Heart left ventricle (tissue), 16 donors: ENCODE results near the gene AMELX. TPM values are rescaled to one million over a fixed set of nuclear protein-coding genes. Genes with fewer than 3 reads are reported as not detected.

Source experiments
- ATAC-seq, 4 donors: fragments of 200-7000 bp; cut with Tn5 transposase; one replicate each; pipeline ENCODE4 v1.9.1; 2020 to 2022; ENCODE audit warnings: moderate library complexity in 4 of 4, mild to moderate bottlenecking in 3 of 4, moderate number of reproducible peaks in 1 of 4
- DNase-seq, 5 donors: peaks; one replicate each; pipeline ENCODE4 v3.0.0-alpha.2; 2020
- H3K27ac ChIP-seq, 12 donors: fragments of 200-600 bp; sonication (generic) in 4 of 12; one replicate each; pipeline versions ENCODE4 v1.5.0 to v1.8.0; 2016 to 2022; ENCODE audit warnings: mild to moderate bottlenecking in 2 of 12
- H3K27me3 ChIP-seq, 9 donors: fragments of 200-600 bp; sonication (generic) in 2 of 9; one replicate each; pipeline versions ENCODE4 v1.5.1 to v1.8.0; 2016 to 2022; ENCODE audit warnings: mild to moderate bottlenecking in 3 of 9
- H3K36me3 ChIP-seq, 9 donors: fragments of 200-600 bp; sonication (generic) in 2 of 9; one replicate each; pipeline versions ENCODE4 v1.5.0 to v1.8.0; 2018 to 2022; ENCODE audit warnings: mild to moderate bottlenecking in 2 of 9
- H3K4me1 ChIP-seq, 12 donors: fragments of 200-600 bp; sonication (generic) in 4 of 12; one replicate each; pipeline versions ENCODE4 v1.5.0 to v1.8.0; 2016 to 2022; ENCODE audit warnings: mild to moderate bottlenecking in 3 of 12
- H3K4me3 ChIP-seq, 12 donors: fragments of 200-600 bp; sonication (generic) in 4 of 12; one replicate each; pipeline versions ENCODE4 v1.5.0 to v1.8.0; 2017 to 2022; ENCODE audit warnings: mild to moderate bottlenecking in 9 of 12, moderate library complexity in 4 of 12
- H3K9me3 ChIP-seq, 12 donors: fragments of 200-600 bp; sonication (generic) in 4 of 12; one replicate each; pipeline versions ENCODE4 v1.5.0 to v1.8.0; 2016 to 2022; ENCODE audit warnings: mild to moderate bottlenecking in 1 of 12
- POLR2A ChIP-seq, 2 donors: fragments of 450-650 bp; IDR thresholded peaks; one replicate each; pipeline ENCODE4 v1.6.1; 2017; ENCODE audit warnings: antibody characterized with exemption in 2 of 2, mild to moderate bottlenecking in 2 of 2, moderate library complexity in 2 of 2
- WGBS, 4 donors: extraction: QIAGEN DNeasy Blood & Tissue Kit in 2 of 4; methylation state at CpG; one replicate each; pipeline versions ENCODE4 v1.1.5 to v1.1.7; 2013 to 2018; 5-methylcytosine and 5-hydroxymethylcytosine counted together
- intact Hi-C, 10 donors: fragments of 100-400 bp; cut with DNase I; formaldehyde crosslinking; loops; one replicate each; pipeline versions ENCODE4 v1.11.1 to v1.14.2; 2022
- polyA plus RNA-seq, 2 donors: library from polyadenylated mRNA; stranded (reverse); fragments of 200-250 nt; gene quantifications; one replicate each; pipeline ENCODE4 v1.2.3, GENCODE V29; 2013
- total RNA-seq, 9 donors: library from RNA; depleted of rRNA in 2 of 9; stranded (reverse); fragments of >200 nt in 2 of 9; fragmentation: NEBNext Ultra II Directional in 3 of 9; extraction: Animal tissue kit (Norgen Biotek cat#: 25700) in 3 of 9; gene quantifications; one replicate each; pipeline versions ENCODE4 v1.1.0 to v1.2.4, GENCODE V29; 2016 to 2023
- TF ChIP-seq, protein P1 (sequence below), 12 donors: fragments of 200-600 bp; sonication (generic) in 4 of 12; IDR thresholded peaks; one replicate each; pipeline versions ENCODE4 v1.5.0 to v1.8.0; 2018 to 2022; ENCODE audit warnings: antibody characterized with exemption in 12 of 12, mild to moderate bottlenecking in 5 of 12
- donor health status: ischemic (EF 13 %, LVEDD 7.1; RV severe dilation, severe dysfunction).
- donor health status: healthy with polysubstance abuse.
- donor health status: DM: no; HTN: yes; CAD: no.
- donor health status: DM: no; HTN: no; CAD: no.
- donor health status: ischemic (EF 25% LVEDD 6.9; RV normal size, moderate dysfunction).
- donor health status: ischemic (EF 25% LVEDD 5.7; RV mildly dilated, moderate dysfunction).
- donor health status: healthy.
- donor health status: DM: yes; HTN: yes; CAD: no.
- donor health status: ischemic (EF 35%, LVEDD 5.7; RV mildly dilated, moderate dysfunction).
- donor health status: nonischemic (EF 11% LVEDD 7.7; RV severe dilation, severe dysfunction).
- donor health status: DM: yes; HTN: yes; CAD: no.
- donor health status: PGD.
- donor health status: ischemic (EF 29% LVEDD 5.4; RV normal size, mild dysfunction).
- donor health status: nonischemic (EF 23%, LVEDD 6.1; RV moderate dilation, normal function).

AMELX gene
- total and polyA plus RNA-seq, 11 donors = not detected

DNA sequence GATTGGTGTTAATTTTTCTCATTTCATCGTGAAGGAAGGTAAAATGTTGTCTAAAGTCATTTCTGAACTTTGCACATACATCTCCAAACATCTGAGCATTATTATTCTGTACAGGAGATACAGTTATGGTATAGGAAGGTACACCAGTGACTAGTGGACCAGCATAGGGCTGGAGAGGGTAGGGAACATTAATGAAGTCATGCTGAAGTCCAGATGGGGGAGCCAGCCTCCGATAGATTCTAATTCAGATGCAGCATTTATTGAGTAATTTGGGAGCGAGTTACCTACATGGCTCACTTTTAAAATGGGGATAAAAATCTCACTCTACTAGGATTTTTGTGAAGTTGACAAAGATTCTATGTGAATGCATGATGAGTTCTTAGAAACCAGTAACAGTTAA lies 34.9 kb downstream of the AMELX start:
- Histone ChIP-seq H3K4me3 (no peak overlapping the region), H3K4me1 (no peaks in the 10 kb centered on the region), H3K27me3 (peaks cover 0 to 10% (median 0%) of the 10 kb centered on the region in 9 donors), H3K9me3 (peaks cover 0 to 22% (median 5%) of the 10 kb centered on the region in 12 donors), H3K36me3 (no peaks in the 10 kb centered on the region), H3K27ac (no peak overlapping the region)
- ATAC-seq (no peak), DNase-seq (no peak)
- intact Hi-C loops = no loop called here
- 61 to 94% (median 77%) methylated on average over 3 of the region's 3 CpGs for WGBS, 4 donors
- TF ChIP-seq, protein P1, sequence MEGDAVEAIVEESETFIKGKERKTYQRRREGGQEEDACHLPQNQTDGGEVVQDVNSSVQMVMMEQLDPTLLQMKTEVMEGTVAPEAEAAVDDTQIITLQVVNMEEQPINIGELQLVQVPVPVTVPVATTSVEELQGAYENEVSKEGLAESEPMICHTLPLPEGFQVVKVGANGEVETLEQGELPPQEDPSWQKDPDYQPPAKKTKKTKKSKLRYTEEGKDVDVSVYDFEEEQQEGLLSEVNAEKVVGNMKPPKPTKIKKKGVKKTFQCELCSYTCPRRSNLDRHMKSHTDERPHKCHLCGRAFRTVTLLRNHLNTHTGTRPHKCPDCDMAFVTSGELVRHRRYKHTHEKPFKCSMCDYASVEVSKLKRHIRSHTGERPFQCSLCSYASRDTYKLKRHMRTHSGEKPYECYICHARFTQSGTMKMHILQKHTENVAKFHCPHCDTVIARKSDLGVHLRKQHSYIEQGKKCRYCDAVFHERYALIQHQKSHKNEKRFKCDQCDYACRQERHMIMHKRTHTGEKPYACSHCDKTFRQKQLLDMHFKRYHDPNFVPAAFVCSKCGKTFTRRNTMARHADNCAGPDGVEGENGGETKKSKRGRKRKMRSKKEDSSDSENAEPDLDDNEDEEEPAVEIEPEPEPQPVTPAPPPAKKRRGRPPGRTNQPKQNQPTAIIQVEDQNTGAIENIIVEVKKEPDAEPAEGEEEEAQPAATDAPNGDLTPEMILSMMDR (IDR thresholded peaks at IDR 0.05) = no peak
- no peak for TF ChIP-seq POLR2A (IDR thresholded peaks at IDR 0.05)

DNA sequence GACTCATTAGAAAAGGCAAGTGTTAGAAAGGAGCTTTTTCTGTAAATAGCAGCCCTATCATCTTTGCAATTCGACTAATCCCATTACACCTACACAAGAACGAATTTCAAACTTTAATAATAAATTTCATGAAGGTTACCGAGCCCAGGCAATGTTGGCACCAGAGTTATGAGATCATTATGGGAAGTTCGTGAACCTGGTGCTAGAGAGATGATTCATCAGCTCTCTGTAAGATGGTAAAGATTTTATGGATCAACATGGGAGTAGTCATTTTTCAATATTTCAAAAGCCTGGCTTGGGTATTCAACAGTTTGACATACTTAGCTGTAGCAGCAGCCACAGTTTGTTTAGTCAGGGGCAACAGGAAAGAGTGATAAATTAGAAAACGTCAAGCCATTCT lies 35.8 kb downstream of the AMELX start:
- H3K27ac ChIP-seq = no peak overlapping the region
- no peaks in the 10 kb centered on the region for H3K4me1 ChIP-seq
- peaks cover 0 to 10% (median 0%) of the 10 kb centered on the region in 9 donors for H3K27me3 ChIP-seq
- intact Hi-C loops = no loop called here
- 43 to 80% (median 65%) methylated on average over 5 of the region's 5 CpGs for WGBS, 4 donors
- no peaks in the 10 kb centered on the region for H3K36me3 ChIP-seq
- H3K4me3 ChIP-seq = no peak overlapping the region
- DNase-seq (no peak), ATAC-seq (no peak)
- no peak for TF ChIP-seq POLR2A (IDR thresholded peaks at IDR 0.05)
- TF ChIP-seq, protein P1 (IDR thresholded peaks at IDR 0.05) = no peak
- peaks cover 0 to 13% (median 5%) of the 10 kb centered on the region in 12 donors for H3K9me3 ChIP-seq

DNA sequence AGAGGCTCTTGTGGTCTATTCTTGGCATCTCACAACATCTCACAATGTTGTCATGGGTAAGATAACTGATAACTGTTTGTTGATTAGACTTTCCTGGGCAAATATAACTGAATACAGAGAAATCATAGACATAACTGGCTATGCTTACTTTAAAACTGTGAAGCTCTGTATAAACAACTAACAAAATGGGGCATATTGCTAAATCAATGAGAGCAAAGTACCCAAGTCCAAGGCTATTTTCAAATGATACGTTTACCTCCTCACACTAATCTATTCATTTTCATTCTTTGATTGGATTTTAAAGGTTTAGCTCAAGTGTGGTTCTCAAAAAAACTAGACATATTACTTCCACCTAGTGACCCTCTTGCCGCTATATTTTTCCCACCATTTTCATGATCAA lies 38.6 kb downstream of the AMELX start:
- no peak for ATAC-seq
- TF ChIP-seq, protein P1 (IDR thresholded peaks at IDR 0.05) = no peak
- TF ChIP-seq POLR2A (IDR thresholded peaks at IDR 0.05) = no peak
- Histone ChIP-seq H3K4me1 (no peaks in the 10 kb centered on the region), H3K27me3 (peaks cover 0 to 13% (median 0%) of the 10 kb centered on the region in 9 donors), H3K36me3 (no peaks in the 10 kb centered on the region), H3K27ac (no peak overlapping the region), H3K4me3 (no peak overlapping the region), H3K9me3 (no peaks in the 10 kb centered on the region)
- no peak for DNase-seq
- 66 to 97% (median 85%) methylated on average over 2 of the region's 2 CpGs for WGBS, 4 donors
- intact Hi-C loops = no loop called here

DNA sequence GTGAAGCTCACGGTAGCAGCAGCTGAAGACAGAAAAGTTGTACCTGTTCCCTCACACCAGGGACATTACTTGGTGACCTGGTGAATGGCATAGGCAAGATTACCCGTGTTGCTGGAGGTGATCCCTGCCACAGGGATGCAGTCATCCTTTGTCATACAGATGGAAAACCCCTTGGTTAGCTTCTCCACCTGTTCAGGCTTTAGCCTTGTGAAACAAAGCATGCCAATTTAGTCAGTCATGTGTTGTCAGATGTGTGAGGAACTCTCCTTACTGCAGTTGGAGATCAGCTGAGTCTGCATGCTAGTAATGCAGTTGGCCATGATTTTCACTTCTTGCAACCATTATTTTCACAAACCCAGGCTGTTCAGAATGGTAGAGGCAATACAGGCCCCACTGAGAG lies 41.0 kb downstream of the AMELX start:
- ATAC-seq (no peak), DNase-seq (no peak)
- no peaks in the 10 kb centered on the region for H3K4me1 ChIP-seq
- intact Hi-C loops = no loop called here
- H3K27ac ChIP-seq = no peak overlapping the region
- H3K27me3 ChIP-seq = peaks cover 0 to 13% (median 0%) of the 10 kb centered on the region in 9 donors
- no peak overlapping the region for H3K4me3 ChIP-seq
- no peak for TF ChIP-seq POLR2A (IDR thresholded peaks at IDR 0.05)
- TF ChIP-seq, protein P1 (IDR thresholded peaks at IDR 0.05) = no peak
- no peaks in the 10 kb centered on the region for H3K9me3 ChIP-seq
- H3K36me3 ChIP-seq = no peaks in the 10 kb centered on the region
- 64 to 97% (median 83%) methylated on average over 2 of the region's 2 CpGs for WGBS, 4 donors
